OCI-LY1 (cell line): Measurements from ENCODE around the gene ROR2.

Experiments used
- CTCF ChIP-seq: fragments of 200-600 bp; sonication (generic), shearing (Covaris generic); IDR thresholded peaks from 2 replicates; pipeline ENCODE4 v1.5.1; 2017; ENCODE audit warnings: mild to moderate bottlenecking, antibody characterized with exemption, low read length, moderate library complexity, mixed read lengths
- EZH2 ChIP-seq: fragments of 200-600 bp; sonication (generic), shearing (Covaris generic); IDR thresholded peaks from 2 replicates; pipeline ENCODE4 v1.8.0; 2017; ENCODE audit warnings: borderline replicate concordance, mixed run types, mild to moderate bottlenecking, antibody characterized with exemption, low read length, moderate library complexity, mixed read lengths

GRCh38 chr9:91889161-91889911, 60.7 kb downstream of the ROR2 start:
- TF ChIP-seq CTCF (no peak), EZH2 (no peak)
